Measurements from ENCODE around the gene GSPT1. TPM values are rescaled to one million over a fixed set of nuclear protein-coding genes. Genes with fewer than 3 reads are reported as not detected.

GSPT1 gene
- polyA plus RNA-seq, 1 donor: 78.7 TPM

Other genes starting within 250 kb of the GSPT1 start
- 9.7 TPM for gene SNN, start 247.5 kb downstream of the GSPT1 start, polyA plus RNA-seq
- gene TXNDC11, start 173.1 kb downstream of the GSPT1 start, polyA plus RNA-seq: 42.5 TPM
- gene ZC3H7A, start 118.7 kb downstream of the GSPT1 start, polyA plus RNA-seq: 50.4 TPM
- gene RSL1D1, start 64.4 kb downstream of the GSPT1 start, polyA plus RNA-seq: 251 TPM
- gene NPIPB2, start 26.1 kb upstream of the GSPT1 start, polyA plus RNA-seq: 26.0 TPM
- not detected for gene TNFRSF17, start 49.3 kb upstream of the GSPT1 start, polyA plus RNA-seq
- 4.0 TPM for gene SNX29, start 60.8 kb upstream of the GSPT1 start, polyA plus RNA-seq

Data from large intestine (tissue), 1 donor.